ENCODE results near the gene HIVEP2.

HIVEP2 gene

DNA sequence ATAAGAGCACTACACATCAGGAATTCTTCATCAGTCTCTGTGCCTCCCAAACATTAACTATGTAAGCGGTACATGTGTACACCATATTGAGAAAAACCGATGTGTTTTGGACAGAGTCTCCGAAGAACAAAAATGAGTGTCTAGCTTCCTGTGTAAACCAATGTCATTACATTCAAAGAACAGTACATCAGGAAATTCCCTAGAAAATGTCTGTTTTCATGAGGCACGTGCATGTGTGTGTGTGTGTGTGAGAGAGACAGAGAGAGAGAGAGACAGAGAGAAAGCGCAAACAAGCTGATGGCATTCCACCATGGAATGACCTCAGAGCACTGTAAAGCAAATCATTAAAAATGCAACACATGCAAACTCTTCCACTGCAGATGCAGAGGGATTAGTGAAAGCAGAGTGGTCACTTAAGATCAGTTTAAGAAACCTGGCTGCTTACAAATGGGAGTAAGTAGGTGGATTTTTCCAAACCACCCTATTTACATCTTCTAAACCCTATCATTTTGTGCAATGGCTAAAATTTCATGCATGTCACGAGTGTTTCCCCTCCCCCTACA, 133.9 kb downstream of the HIVEP2 start:
- Histone ChIP-seq H3K4me1 (ENCODE audit: control insufficient read depth in 1 of 2, insufficient read depth in 2 of 2, low read length in 2 of 2) (no peaks in the 10 kb centered on the region), H4K91ac (ENCODE audit: low read depth, low read length) (no peak overlapping the region), H4K12ac (ENCODE audit: low read depth, low read length) (no peak overlapping the region), H3K4me2 (ENCODE audit: low read length) (no peak overlapping the region), H3K79me2 (ENCODE audit: control insufficient read depth, insufficient read depth, low read length, poor library complexity) (no peaks in the 10 kb centered on the region), H2BK12ac (ENCODE audit: low read length) (no peak overlapping the region), H2AFZ (ENCODE audit: insufficient read depth, low read length, poor library complexity) (no peak overlapping the region), H3K27me3 (ENCODE audit: insufficient read depth, low read length) (no peaks in the 10 kb centered on the region), H2AK5ac (ENCODE audit: low read length) (no peak overlapping the region), H3K9me3 (ENCODE audit: insufficient read depth, low read depth, low read length) (no peaks in the 10 kb centered on the region), H2BK120ac (ENCODE audit: insufficient read depth, low read length, poor library complexity) (no peak overlapping the region), H4K8ac (ENCODE audit: low read depth, low read length) (no peak overlapping the region), H3K18ac (ENCODE audit: low read length) (no peak overlapping the region), H3K9ac (ENCODE audit: low read length) (no peak overlapping the region), H3K36me3 (ENCODE audit: control insufficient read depth in 1 of 2, insufficient read depth in 2 of 2, low read length in 2 of 2) (no peaks in the 10 kb centered on the region), H2BK5ac (ENCODE audit: low read depth, low read length, poor library complexity) (no peak overlapping the region), H3K4ac (ENCODE audit: low read depth, low read length) (no peak overlapping the region), H3K23ac (ENCODE audit: low read length) (no peak overlapping the region), H3K4me3 (ENCODE audit: low read depth, low read length) (no peak overlapping the region), H3K27ac (ENCODE audit: low read depth, low read length) (no peak overlapping the region), H3K14ac (ENCODE audit: low read length) (no peak overlapping the region), H3K79me1 (ENCODE audit: low read length) (no peaks in the 10 kb centered on the region)
- no CpG with 5 or more reads among the region's 6 CpGs for WGBS (ENCODE audit: extremely low coverage, insufficient coverage, insufficient read length)
- DNase-seq = no peak

DNA sequence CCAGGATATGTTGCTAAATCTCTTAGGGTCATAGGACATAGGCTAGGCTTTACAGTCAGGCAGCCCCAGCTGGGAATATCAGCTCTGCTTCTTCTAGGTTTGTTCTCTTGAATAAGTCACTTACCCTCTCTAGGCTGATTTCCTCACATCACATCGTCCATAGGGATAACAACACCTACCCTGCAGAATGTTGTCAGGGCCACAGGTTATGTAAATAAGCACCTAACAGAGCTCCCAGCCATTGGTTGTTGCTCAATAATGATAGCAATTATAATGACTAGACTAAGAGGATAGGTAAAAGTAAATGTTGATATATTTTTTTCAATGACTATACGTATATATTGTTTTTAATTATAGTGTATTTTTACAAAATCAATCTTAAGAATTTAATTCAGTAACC, 135.0 kb downstream of the HIVEP2 start:
- Histone ChIP-seq H3K4me1 (ENCODE audit: control insufficient read depth in 1 of 2, insufficient read depth in 2 of 2, low read length in 2 of 2) (no peaks in the 10 kb centered on the region), H3K27me3 (ENCODE audit: insufficient read depth, low read length) (no peaks in the 10 kb centered on the region), H3K79me1 (ENCODE audit: low read length) (no peaks in the 10 kb centered on the region), H2BK120ac (ENCODE audit: insufficient read depth, low read length, poor library complexity) (no peak overlapping the region), H3K36me3 (ENCODE audit: control insufficient read depth in 1 of 2, insufficient read depth in 2 of 2, low read length in 2 of 2) (no peaks in the 10 kb centered on the region), H4K12ac (ENCODE audit: low read depth, low read length) (no peak overlapping the region), H4K91ac (ENCODE audit: low read depth, low read length) (no peak overlapping the region), H3K4me3 (ENCODE audit: low read depth, low read length) (no peak overlapping the region), H3K4me2 (ENCODE audit: low read length) (no peak overlapping the region), H3K9me3 (ENCODE audit: insufficient read depth, low read depth, low read length) (no peaks in the 10 kb centered on the region), H3K23ac (ENCODE audit: low read length) (no peak overlapping the region), H3K27ac (ENCODE audit: low read depth, low read length) (no peak overlapping the region), H3K79me2 (ENCODE audit: control insufficient read depth, insufficient read depth, low read length, poor library complexity) (no peaks in the 10 kb centered on the region), H3K4ac (ENCODE audit: low read depth, low read length) (no peak overlapping the region), H2AK5ac (ENCODE audit: low read length) (no peak overlapping the region), H3K14ac (ENCODE audit: low read length) (no peak overlapping the region), H3K18ac (ENCODE audit: low read length) (no peak overlapping the region), H4K8ac (ENCODE audit: low read depth, low read length) (no peak overlapping the region), H2BK12ac (ENCODE audit: low read length) (no peak overlapping the region), H2BK5ac (ENCODE audit: low read depth, low read length, poor library complexity) (no peak overlapping the region), H3K9ac (ENCODE audit: low read length) (no peak overlapping the region), H2AFZ (ENCODE audit: insufficient read depth, low read length, poor library complexity) (no peak overlapping the region)
- WGBS (ENCODE audit: extremely low coverage, insufficient coverage, insufficient read length) = no CpG with 5 or more reads among the region's 2 CpGs
- no peak for DNase-seq

DNA sequence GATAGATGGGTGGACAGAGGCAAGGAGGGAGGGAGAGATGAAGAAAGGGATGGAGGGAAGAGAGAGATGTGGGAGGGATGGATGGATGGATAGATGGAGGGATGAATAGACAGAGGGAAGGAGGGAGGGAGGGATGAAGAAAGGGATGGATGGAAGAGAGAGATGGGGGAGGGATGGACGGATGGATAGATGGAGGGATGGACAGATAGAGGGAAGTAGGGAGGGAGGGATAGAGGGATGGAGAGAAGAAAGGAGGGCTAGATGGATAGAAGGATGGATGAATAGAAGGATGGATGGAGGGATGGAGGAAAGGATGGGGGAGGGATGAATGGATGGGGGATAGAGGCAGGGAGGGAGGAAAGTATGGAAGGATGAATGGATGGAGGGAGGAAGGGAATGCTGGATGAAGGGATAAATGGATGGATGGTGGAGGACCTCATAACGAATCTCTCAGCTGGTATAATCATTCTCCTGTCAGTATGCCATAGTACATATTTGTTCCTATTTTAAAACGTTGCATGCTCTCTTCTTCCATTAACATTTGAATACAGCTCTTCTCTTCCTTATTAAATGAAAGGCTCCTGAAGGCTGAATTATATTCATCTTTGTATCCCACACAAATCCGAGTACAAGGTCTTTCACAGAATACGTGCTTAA, 136.4 kb downstream of the HIVEP2 start:
- no peak overlapping the region for H3K4ac ChIP-seq (ENCODE audit: low read depth, low read length)

DNA sequence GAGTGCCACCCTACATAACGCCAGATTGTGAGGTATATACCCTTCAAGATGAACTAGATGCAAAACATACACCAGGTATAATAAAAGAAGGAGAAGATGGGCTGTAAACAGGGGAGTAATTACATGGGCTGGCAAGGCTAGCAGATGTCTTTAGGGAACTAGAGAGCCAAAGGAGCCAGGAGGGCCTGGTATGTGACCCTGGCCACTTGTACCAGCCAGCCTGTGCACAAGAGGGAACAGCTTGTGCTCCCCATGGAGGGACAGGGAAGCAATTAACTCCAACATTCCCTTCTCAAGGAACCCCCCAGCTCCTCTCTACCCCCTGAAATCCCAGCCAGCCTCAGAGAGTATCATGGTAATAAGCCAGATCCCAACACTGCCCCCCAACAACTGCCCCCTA, 139.9 kb downstream of the HIVEP2 start:
- no peak overlapping the region for H2BK12ac ChIP-seq (ENCODE audit: low read length)
- H3K4me2 ChIP-seq (ENCODE audit: low read length) = no peak overlapping the region
- H3K27me3 ChIP-seq (ENCODE audit: insufficient read depth, low read length) = no peaks in the 10 kb centered on the region
- H2BK120ac ChIP-seq (ENCODE audit: insufficient read depth, low read length, poor library complexity) = no peak overlapping the region
- H3K18ac ChIP-seq (ENCODE audit: low read length) = no peak overlapping the region
- no peak overlapping the region for H3K14ac ChIP-seq (ENCODE audit: low read length)
- H3K79me1 ChIP-seq (ENCODE audit: low read length) = no peaks in the 10 kb centered on the region
- no peak overlapping the region for H4K8ac ChIP-seq (ENCODE audit: low read depth, low read length)
- no peak overlapping the region for H3K27ac ChIP-seq (ENCODE audit: low read depth, low read length)
- no peak overlapping the region for H2BK5ac ChIP-seq (ENCODE audit: low read depth, low read length, poor library complexity)
- no peak overlapping the region for H3K4me3 ChIP-seq (ENCODE audit: low read depth, low read length)
- H3K36me3 ChIP-seq (ENCODE audit: control insufficient read depth in 1 of 2, insufficient read depth in 2 of 2, low read length in 2 of 2) = no peaks in the 10 kb centered on the region
- H3K4me1 ChIP-seq (ENCODE audit: control insufficient read depth in 1 of 2, insufficient read depth in 2 of 2, low read length in 2 of 2) = no peaks in the 10 kb centered on the region
- no peaks in the 10 kb centered on the region for H3K79me2 ChIP-seq (ENCODE audit: control insufficient read depth, insufficient read depth, low read length, poor library complexity)
- no peak overlapping the region for H3K23ac ChIP-seq (ENCODE audit: low read length)
- no peak overlapping the region for H4K91ac ChIP-seq (ENCODE audit: low read depth, low read length)
- no peaks in the 10 kb centered on the region for H3K9me3 ChIP-seq (ENCODE audit: insufficient read depth, low read depth, low read length)
- no peak overlapping the region for H4K12ac ChIP-seq (ENCODE audit: low read depth, low read length)
- H2AK5ac ChIP-seq (ENCODE audit: low read length) = no peak overlapping the region
- H3K4ac ChIP-seq (ENCODE audit: low read depth, low read length) = no peak overlapping the region
- no peak overlapping the region for H2AFZ ChIP-seq (ENCODE audit: insufficient read depth, low read length, poor library complexity)
- WGBS (ENCODE audit: extremely low coverage, insufficient coverage, insufficient read length) = no CpG with 5 or more reads among the region's 1 CpG
- H3K9ac ChIP-seq (ENCODE audit: low read length) = no peak overlapping the region
- no peak for DNase-seq

More for the DNA sequence above, 136.4 kb downstream of the HIVEP2 start:
- no peaks in the 10 kb centered on the region for H3K4me1 ChIP-seq (ENCODE audit: control insufficient read depth in 1 of 2, insufficient read depth in 2 of 2, low read length in 2 of 2)
- no peak for DNase-seq
- no peak overlapping the region for H3K4me3 ChIP-seq (ENCODE audit: low read depth, low read length)
- WGBS (ENCODE audit: extremely low coverage, insufficient coverage, insufficient read length) = 98% methylated on average over 1 of the region's 5 CpGs
- no peak overlapping the region for H3K23ac ChIP-seq (ENCODE audit: low read length)
- H3K27ac ChIP-seq (ENCODE audit: low read depth, low read length) = no peak overlapping the region
- no peak overlapping the region for H2AK5ac ChIP-seq (ENCODE audit: low read length)
- H3K79me2 ChIP-seq (ENCODE audit: control insufficient read depth, insufficient read depth, low read length, poor library complexity) = no peaks in the 10 kb centered on the region
- H3K9ac ChIP-seq (ENCODE audit: low read length) = no peak overlapping the region
- H3K14ac ChIP-seq (ENCODE audit: low read length) = no peak overlapping the region
- no peaks in the 10 kb centered on the region for H3K9me3 ChIP-seq (ENCODE audit: insufficient read depth, low read depth, low read length)
- no peak overlapping the region for H2BK12ac ChIP-seq (ENCODE audit: low read length)
- H3K79me1 ChIP-seq (ENCODE audit: low read length) = no peaks in the 10 kb centered on the region
- H3K27me3 ChIP-seq (ENCODE audit: insufficient read depth, low read length) = no peaks in the 10 kb centered on the region
- no peak overlapping the region for H4K8ac ChIP-seq (ENCODE audit: low read depth, low read length)
- H2AFZ ChIP-seq (ENCODE audit: insufficient read depth, low read length, poor library complexity) = no peak overlapping the region
- no peak overlapping the region for H4K91ac ChIP-seq (ENCODE audit: low read depth, low read length)
- no peak overlapping the region for H3K4me2 ChIP-seq (ENCODE audit: low read length)
- H4K12ac ChIP-seq (ENCODE audit: low read depth, low read length) = no peak overlapping the region
- no peaks in the 10 kb centered on the region for H3K36me3 ChIP-seq (ENCODE audit: control insufficient read depth in 1 of 2, insufficient read depth in 2 of 2, low read length in 2 of 2)
- H2BK5ac ChIP-seq (ENCODE audit: low read depth, low read length, poor library complexity) = no peak overlapping the region
- H3K18ac ChIP-seq (ENCODE audit: low read length) = no peak overlapping the region
- H2BK120ac ChIP-seq (ENCODE audit: insufficient read depth, low read length, poor library complexity) = no peak overlapping the region

Measured in trophoblast cell (in vitro differentiated cells and primary cell).